LNCAP (cell line): ENCODE measurements around the gene EPB41L4A.
A peak's percentile ranks its signal among the peaks of the same experiment; 100 is the strongest.

Experiments used
- TF ChIP-seq, protein P1 (sequence below): fragments of 450-650 bp; IDR thresholded peaks from 2 replicates; pipeline ENCODE4 v1.5.1; 2017; ENCODE audit warnings: mild to moderate bottlenecking

The EPB41L4A gene

DNA sequence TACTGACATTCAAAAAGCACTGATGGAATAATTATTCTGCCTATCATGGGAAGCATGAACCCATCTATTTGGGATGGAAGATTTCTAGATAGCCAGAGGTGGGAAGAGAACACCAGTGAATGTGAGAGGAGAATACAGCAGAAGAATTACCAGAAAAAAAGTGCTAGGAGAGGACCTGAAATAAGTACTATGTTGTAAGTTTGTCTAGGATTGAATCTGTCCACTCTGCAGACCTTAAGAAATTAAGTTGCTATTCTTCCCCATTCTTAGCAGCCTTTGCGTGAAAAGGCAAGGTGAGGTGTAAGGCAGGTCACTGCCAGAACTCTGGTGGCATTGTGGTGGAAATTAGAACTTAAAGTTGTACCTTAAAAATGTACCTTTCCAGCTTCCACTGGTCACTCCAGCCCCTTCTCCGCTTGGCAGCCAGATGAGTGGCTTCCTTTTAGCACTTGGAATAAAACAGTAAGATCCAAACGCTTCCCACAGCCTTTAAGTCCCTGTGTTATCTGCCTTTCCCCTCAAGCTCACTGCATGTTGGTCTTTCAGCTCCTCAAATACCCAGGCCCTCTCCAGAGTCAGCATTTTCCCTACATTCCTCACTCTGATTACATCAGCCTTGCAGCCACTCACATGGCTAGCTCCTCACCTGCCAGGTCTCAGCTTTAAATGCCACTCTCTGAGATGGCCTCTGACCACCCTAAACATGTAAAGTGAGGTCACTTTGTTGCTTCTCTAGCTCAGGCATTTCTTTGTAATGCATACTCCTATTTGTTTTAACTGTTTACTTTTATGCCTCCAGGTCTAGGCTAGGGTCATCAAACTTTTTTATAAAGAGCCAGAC lies 253.0 kb downstream of the EPB41L4A start:
- TF ChIP-seq, protein P1, sequence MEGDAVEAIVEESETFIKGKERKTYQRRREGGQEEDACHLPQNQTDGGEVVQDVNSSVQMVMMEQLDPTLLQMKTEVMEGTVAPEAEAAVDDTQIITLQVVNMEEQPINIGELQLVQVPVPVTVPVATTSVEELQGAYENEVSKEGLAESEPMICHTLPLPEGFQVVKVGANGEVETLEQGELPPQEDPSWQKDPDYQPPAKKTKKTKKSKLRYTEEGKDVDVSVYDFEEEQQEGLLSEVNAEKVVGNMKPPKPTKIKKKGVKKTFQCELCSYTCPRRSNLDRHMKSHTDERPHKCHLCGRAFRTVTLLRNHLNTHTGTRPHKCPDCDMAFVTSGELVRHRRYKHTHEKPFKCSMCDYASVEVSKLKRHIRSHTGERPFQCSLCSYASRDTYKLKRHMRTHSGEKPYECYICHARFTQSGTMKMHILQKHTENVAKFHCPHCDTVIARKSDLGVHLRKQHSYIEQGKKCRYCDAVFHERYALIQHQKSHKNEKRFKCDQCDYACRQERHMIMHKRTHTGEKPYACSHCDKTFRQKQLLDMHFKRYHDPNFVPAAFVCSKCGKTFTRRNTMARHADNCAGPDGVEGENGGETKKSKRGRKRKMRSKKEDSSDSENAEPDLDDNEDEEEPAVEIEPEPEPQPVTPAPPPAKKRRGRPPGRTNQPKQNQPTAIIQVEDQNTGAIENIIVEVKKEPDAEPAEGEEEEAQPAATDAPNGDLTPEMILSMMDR, result no peak

DNA sequence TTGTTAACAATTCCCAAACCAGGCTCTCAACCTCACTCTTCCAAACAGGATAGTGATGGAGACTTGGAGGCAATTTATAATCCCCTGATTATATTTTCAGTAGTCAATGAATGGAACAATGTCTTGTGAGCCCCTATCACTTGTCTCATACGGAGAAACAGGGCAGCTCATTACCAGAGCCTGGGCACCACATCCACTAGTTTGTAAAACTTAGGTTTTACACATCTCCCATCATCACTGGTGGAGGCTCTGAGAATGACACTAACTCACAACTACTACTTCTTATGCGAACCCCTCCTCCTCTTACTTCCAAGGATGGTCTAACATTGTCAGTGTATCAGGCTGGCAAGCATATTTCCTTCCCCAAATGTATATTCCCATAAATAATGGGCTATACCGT lies 253.7 kb downstream of the EPB41L4A start:
- TF ChIP-seq, protein P1, result no peak

DNA sequence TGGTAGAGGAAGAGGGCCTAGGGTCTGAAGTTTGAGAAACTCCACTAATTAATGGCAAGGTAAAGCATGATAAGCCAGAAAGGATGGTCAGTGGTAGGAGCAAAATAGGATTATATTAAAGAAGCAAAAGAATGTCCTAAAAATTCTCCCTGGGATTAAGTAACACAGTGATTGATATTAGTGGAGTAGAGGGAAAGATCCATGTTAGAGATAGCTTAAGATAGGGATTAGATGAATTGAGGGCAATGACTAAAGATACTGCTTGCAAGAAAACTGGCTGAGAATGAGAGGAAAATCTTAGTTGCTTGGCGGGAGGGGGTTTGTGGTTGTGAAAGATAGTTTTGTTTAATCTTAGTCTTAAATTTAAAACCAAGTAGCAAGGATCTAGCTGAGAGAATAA lies 255.6 kb downstream of the EPB41L4A start:
- TF ChIP-seq, protein P1, result no peak

DNA sequence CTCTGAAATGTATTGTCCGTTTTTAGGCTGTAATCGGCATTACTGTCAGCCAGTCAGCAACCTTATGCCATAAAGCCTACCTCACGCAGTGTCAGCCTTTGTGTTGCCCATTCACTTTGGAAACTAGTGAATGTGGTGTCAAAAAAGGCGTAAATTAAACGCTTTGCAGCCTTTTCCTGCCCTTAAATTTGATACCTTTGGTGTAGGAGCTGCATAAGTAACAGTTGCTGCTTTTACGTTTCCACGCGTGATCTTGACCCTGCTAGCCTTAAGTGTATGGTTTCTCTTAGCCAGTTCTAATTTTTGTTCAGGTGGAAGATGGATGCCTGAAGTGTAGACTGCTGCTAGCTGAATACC lies 257.7 kb downstream of the EPB41L4A start:
- TF ChIP-seq, protein P1, result no peak

DNA sequence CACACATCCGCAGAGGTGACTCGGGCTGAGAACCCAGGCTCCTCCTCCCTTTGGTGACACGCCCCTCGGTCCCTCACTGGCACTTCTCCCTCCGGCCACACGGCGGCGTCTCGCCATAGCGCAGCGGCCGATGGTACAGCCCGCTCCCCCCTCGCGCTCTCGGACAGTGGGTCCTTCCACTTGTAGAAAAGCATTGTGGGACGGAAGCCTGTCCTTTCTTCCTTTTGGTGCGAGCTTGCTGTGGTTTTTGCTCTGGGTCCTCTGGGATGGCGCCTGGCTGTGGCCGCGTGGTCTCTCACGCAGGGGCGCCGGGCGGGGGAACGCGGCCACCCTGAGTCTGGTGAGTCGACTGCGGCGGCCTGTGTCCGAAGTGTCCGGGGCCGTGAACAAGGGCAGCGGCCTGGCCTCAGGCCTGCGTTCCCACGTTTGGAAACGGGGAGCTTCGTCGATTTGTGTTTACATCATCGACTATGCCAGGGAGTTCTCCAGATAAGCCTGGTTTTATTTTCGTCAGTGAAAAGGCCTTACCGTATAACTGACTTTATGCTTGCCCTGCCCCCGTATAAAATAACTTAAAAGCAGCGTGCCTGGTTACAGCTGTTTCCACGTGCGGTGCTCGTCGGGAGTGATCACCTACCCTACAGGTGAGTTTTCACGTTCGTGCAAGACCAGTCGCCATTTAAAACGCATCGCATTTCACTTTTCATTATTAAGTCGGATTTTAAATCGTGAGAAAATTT lies 258.3 kb downstream of the EPB41L4A start:
- TF ChIP-seq, protein P1, result peak; percentile 99

DNA sequence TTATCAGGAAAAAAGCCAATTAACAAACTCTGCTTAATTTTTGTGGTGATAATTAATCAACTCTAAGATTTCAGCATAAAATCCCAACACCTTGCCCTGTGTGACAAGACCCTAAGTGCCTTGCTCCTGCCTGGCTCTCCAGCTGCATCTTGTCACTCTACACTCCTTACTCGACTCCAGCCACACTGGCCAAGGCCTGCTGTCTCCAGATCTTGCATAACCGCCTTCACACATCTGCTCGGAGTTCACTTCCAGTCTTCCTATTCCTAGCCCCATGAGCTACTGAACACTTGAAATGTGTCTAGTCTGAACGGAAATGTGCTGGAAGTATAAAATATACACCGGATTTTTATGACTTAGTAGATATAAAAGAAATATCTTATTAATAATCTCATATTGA lies 259.6 kb downstream of the EPB41L4A start:
- TF ChIP-seq, protein P1, result no peak

DNA sequence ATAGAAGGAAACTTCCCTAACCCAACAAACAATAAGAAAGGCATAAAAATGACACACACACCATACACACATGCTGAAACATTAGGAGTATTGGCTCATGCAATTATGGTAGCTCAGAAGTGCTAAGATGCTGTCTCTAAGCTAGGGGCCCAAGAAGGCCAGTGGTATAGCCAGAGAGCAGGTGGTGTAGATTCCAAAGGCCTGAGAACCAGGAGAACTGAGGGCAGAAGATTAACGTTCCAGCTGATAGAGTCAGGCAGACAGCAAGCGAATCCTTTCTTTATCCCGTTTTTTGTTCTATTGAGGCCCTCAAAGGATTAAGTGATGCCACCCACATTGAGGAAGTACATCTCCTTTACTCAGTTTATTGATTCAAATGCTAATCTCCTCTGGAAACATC lies 262.9 kb downstream of the EPB41L4A start:
- TF ChIP-seq, protein P1, result no peak
